HuH-7 (cell line): ENCODE measurements around the gene TPBGL.

Experiments used
- DNase-seq: peaks from one replicate; pipeline ENCODE4 v3.0.0; 2011; ENCODE audit warnings: low spot score

Gene TPBGL, protein sequence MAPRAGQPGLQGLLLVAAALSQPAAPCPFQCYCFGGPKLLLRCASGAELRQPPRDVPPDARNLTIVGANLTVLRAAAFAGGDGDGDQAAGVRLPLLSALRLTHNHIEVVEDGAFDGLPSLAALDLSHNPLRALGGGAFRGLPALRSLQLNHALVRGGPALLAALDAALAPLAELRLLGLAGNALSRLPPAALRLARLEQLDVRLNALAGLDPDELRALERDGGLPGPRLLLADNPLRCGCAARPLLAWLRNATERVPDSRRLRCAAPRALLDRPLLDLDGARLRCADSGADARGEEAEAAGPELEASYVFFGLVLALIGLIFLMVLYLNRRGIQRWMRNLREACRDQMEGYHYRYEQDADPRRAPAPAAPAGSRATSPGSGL

DNA sequence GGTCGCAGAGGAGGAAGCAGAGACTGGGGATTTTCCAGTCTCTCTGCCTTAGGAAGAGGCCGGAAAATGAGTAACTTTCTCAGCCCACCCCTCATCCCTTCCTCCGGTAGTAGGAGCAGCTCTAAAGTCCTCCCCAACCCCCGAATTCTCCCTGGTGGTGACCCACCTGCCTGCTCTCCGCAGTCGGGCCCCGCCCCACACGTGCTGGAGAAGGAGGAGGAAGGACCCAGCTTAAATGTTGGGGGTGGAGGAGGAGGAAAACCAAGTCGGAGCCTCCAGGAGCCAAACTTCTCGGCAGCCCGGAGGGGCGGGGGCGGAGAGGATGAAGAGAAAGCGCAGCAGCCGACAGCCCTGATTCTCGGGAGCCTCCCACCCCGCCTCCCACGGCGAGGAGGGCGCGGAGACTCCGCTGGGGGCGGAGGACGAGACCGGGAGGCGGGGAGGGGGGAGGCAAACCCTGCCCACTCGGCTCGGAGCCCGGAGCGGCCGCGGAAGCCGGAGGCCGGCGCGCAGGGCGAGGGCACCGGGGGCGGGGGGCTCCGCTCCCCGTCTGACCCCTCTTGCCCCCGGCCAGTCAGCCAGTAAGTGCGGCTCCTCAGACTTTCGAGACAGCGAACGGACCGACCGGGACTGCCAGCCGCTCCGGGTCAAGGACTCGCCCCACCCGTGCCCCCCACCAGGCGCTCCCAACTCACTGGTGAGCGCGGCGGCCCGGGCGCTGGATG, at the start of gene TPBGL:
Gene TPBGL (plus strand): TSS at position 464 of the 725 bp plus-strand sequence. CDS start 276 bp downstream, outside the sequence.
- peak; percentile 22 for DNase-seq

DNA sequence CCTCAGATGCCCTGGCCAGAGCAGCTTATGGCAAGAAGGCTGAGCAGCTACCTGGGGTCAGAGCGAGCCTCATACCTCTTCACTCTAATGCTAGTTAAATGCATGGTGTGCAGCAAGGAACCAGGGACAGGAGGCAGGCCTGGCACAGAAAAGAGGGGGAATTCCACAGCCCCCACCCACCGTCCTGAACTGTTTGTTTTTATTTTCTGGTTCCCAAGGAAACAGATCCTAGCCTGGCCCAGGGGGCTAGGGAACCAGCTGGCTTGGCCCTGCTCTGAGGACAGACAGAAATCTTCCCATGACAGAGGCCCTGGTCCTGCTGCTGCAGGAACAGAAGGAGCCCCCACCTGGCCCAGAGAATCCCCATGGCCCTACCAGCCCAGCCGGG, 49.2 kb upstream of the TPBGL start:
- DNase-seq, result no peak

DNA sequence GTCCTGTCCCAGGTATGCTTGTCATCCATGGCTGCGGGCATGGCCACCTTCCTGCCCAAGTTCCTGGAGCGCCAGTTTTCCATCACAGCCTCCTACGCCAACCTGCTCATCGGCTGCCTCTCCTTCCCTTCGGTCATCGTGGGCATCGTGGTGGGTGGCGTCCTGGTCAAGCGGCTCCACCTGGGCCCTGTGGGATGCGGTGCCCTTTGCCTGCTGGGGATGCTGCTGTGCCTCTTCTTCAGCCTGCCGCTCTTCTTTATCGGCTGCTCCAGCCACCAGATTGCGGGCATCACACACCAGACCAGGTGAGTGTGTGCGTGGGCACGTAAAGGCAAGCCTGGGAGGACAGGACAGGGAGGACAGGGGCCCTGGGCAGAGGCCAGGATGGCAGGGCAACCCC, 47.3 kb upstream of the TPBGL start:
- DNase-seq, result no peak

DNA sequence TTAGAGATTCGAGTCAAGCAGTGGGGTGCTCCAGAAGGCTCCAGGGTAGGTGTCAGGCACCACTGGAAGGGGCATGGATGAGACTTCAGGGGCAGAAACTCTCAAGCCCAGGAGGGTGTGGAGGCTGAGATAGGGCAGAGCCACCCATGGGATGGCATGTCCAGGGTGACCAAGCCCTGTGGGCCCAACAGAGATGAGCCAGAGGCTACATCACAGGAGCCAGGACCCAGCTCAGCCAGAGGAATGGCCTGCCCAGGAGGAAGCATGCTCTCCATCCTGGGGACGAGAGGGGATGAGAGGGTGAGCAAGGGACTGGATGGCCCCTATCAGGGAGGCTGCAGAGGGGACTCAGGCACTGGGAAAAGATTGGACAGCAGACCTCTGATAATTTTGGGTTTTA, 46.9 kb upstream of the TPBGL start:
- DNase-seq, result no peak

DNA sequence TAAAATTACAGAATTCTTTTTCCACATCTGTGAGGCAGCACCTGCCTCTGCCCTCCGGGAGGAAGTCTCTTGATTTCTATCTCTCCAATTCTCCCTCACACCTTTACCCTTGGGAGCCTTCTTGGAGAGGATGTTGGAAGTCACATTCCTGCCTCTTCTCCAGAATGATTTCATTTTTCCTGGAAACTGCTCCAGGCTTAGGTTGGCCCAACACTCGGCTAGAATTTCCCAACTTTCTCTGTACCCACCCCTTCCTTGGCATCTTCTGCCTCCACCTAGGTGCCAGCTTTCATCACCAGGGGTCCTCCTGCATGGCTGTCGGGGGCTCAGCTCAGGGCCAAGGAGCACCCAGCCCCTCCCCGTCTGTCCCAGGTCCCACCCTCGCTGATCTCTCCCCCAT, 46.4 kb upstream of the TPBGL start:
- no peak for DNase-seq

DNA sequence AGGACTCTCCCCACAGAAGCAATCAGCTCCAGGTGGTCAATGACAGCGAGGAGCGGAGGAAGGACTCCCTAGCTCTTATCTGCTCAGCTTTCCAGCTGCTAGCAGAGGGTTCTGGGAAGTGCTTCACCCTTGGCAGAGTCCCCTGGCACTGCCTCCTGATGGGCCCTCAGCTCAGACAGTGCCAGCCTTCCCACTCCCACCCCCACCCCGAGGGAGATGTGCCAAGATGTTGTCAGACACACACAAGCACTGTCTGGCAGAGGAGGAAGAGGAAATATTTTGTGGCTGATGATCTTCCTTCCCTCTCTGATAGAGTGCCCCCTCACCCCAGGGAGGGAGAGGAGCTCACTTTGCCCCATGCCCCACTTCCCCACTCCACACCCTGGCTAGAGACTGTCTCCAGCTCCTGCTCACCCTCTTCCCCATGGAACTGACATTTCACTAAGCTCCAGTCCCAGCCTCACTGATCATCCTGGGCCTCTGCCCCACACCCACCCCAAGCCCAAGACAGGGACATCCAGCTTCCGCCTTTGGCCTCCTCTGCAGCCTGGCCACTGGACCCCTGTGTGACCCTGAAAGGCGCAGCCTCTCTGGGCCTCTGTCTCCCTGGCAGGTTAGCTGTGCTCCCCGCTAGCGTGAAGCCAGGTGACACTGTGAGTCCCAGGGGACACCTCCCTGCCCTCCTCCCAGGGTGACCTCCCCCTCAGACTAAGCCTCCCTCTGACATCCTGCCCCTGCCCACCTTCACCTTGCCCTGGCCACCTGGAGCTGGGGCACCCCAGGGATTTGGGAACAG, 45.2 kb upstream of the TPBGL start:
- DNase-seq, result no peak

DNA sequence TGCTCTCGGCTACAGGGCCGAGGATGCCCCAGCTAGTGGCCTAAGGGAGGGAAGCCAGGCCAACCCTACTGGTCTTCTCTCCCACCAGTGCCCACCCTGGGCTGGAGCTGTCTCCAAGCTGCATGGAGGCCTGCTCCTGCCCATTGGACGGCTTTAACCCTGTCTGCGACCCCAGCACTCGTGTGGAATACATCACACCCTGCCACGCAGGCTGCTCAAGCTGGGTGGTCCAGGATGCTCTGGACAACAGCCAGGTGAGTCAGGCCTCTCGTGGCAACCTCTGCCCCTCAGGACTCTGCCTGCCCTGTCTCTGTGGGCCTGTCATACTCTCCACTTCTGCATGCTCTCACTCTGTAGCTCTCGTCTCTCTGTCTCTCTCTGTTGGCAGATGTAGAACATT, 44.1 kb upstream of the TPBGL start:
- no peak for DNase-seq

DNA sequence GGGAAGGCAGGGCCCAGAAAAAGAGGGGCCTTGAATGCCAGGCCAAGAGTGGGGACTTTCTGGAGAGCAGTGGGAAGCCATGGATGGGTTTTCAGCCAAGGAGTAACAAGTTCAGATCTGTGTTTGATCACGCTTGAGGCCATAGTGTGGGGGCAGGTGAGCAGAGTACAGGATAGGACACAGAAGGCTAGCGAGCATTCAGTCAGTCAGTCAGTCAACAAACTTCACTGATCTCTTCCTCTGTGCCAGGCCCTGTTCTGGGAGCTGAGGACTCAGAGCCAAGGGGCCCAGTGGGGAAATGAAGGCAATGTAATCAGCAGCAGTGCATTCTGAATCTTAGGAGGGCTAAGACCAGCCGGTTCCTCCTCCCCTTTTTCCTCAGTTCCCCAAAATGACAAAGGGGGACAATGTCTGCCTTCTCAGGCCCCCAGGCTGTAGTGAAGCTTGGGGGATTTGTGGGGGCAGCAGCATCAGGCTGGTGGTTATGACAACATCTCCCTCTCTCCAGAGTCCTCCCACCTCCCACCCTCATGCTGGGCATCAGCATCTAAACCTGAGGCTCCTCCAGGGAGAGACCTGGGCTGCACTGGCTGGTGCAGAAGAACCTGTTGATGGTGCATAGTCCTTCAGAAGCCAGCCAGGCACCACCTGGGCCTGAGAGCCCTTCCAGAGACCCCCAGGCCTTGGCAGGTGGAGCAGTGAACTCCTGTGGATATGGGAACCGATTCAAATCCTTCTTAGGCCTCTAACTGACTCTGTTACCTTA, 42.9 kb upstream of the TPBGL start:
- no peak for DNase-seq

DNA sequence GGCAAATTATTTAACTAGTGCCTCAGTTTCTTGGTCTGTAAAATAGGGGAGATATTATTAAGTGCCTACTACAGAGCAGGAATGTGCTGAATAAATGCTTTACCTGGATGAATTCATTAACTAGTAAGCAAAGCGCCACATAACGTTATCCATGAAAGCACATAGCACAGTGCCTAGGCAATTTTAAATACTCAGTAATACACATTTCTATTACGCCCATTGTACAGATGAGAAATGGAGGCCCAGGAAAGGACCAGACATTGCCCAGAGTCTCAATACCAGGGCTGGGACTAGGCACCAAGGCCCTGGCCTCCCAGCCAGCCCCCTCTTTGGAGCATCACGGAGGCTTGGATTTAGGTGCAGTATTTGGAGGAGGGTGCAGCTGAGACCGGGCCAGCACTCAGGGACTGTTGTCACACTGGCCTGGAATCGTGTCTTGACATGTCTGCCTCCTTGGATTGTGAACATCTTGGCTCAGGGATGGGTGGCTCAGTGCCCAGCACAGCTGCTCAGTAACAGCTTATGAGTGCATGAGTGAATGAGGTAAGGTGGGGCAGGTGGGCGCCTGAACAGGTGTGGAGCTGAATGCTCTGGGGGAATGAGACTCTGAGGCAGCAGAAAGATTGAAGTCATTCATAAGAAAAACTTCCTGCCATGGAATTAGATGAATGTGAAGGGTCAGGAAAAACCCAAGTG, 42.1 kb upstream of the TPBGL start:
- no peak for DNase-seq

DNA sequence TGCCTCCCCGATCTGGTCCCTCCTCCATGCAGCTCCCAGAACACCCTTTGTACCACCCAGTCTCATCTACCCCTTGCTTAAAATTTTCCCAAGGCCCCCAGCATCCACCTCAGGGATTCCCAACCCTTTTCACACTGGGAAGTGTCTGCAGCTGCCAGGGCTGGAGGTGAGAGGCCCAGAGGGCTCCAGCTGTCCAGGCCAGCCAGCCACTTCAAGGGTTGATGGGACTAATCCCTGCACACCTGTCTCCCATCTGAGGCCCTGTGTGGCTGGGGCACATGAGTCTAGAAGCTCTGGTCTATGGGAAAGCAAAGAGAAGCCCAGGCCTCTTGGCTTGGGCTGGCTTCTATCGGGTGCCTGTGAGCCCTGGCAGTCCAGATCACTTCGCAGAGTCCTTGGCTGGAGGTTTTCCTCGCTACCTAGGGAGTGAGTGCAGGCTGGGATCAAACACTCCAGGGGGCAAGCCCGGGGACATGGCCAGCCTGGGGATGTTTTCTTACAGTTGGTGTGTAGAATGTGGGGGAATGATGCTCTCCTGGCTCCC, 41.1 kb upstream of the TPBGL start:
- DNase-seq, result no peak

DNA sequence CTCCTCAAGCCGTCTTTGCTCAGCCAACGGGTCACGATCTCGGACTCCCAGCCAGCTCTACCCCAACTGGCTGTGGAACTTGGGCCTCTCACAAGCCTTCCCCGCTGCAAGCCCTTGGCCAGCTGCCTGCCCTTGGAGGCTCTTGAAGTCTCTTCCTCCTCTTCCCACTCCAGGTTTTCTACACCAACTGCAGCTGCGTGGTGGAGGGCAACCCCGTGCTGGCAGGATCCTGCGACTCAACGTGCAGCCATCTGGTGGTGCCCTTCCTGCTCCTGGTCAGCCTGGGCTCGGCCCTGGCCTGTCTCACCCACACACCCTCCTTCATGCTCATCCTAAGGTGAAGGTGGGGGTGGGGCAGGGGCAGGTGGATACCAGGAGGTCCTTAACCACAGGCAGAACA, 40.5 kb upstream of the TPBGL start:
- DNase-seq, result no peak

DNA sequence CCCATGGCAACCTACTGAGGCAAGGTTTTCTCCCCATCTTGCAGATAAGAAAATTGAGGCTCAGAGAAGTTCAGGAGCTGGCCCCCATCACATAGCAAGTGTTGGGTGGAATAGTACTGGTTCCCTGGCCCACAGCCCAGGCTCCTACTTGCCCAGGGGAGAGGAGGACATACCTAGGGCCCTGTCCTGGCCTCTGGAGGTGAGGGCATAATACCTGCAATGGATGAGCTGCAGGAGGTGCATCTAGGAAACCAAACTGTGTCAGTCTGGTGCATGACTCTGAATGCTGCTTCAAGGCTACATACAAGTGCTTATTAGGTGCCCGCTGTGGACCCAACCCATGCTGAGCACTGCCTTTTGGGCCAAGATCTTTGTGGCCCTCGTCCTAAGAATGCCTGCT, 40.0 kb upstream of the TPBGL start:
- DNase-seq, result no peak

DNA sequence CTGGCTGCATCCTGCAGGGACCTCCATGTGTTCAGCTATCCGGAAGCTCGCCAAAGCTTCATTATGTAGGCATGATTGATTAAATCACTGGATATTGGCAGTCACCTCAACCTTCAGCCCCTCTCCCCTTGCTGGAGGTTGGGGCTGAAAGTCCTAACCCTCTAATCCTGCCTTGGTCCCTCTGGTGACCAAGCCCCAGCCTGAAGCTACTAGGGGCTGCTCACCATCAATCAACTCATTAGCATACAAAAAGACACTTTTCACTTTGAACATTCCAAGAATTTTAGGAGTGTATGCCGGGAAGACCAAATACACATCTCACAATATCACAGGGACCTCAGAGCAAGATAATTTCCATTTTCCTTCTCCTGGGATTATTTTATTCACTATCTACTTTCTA, 38.8 kb upstream of the TPBGL start:
- no peak for DNase-seq

DNA sequence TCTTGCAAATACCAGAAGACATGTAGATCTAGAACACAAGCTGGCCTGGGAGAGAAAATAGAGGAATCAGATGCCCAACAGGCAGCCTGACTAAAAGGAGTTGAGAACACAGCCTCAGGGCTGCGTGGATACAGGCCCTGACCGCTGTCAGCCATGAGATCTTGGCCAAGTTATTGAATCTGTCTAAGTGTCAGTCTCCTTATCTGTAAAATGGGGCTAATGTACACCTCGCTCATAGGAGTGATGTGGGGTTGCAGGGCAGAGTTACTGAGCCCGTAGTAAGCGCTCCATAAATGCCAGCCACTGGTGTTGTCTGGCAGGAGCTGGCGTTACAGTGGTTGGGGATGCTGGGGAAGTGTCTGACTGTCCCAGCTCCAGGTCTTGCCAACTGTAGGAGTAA, 38.4 kb upstream of the TPBGL start:
- DNase-seq, result no peak

DNA sequence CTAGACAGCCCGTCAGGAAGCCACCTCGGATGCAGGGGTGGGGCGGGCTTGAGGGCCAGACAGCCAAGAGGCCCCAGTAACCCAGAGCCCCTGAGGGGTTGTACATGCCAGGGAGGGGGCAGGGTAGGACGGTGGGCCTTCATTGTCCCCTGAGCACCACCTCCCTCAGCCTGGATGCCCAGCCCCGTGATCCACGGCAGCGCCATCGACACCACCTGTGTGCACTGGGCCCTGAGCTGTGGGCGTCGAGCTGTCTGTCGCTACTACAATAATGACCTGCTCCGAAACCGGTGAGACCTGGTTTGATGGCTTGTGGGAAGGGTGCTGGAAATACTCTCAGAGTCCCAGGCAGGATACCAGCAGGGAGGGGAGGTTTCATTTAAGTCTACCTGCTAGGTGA, 37.4 kb upstream of the TPBGL start:
- DNase-seq, result no peak

DNA sequence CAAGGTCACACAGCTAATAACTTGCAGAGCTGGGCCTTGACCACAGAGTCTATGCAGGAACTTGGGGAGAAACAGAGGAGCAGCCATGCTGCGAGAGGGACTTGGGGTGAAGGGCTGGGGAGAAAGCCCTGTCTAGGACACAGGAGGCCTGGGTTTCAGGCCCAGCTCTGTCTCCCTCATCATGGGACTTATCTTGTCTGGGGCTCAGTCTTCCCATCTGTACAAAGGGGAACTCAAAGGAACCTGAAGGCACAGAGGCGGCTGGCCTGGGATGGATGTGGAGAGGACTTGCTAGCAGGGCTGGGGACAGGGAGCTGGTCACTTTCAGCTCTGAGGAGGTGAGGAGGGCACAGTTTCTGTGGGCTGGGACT, 36.9 kb upstream of the TPBGL start:
- no peak for DNase-seq

DNA sequence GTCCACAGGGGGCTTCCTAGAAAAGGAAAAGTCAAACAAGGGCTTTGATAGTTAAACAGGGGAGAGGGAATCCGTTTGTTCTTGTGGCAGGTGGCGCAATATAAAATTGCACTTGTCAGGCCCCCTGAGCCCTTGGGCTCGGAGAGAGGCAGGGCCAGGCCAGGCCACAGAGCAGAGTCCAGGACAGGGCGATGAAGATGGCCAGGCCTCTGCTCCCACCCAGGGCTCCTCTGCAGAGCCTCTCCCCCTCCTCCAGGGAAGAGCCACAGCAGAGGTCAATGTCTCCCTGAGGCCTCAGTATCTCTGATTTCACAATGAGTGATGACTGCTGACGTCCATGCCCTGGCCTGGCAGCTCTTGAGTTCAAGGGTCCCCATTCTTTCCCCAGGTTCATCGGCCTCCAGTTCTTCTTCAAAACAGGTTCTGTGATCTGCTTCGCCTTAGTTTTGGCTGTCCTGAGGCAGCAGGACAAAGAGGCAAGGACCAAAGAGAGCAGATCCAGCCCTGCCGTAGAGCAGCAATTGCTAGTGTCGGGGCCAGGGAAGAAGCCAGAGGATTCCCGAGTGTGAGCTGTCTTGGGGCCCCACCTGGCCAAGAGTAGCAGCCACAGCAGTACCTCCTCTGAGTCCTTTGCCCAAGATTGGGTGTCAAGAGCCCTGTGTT, 36.4 kb upstream of the TPBGL start:
- peak; percentile 37 for DNase-seq

DNA sequence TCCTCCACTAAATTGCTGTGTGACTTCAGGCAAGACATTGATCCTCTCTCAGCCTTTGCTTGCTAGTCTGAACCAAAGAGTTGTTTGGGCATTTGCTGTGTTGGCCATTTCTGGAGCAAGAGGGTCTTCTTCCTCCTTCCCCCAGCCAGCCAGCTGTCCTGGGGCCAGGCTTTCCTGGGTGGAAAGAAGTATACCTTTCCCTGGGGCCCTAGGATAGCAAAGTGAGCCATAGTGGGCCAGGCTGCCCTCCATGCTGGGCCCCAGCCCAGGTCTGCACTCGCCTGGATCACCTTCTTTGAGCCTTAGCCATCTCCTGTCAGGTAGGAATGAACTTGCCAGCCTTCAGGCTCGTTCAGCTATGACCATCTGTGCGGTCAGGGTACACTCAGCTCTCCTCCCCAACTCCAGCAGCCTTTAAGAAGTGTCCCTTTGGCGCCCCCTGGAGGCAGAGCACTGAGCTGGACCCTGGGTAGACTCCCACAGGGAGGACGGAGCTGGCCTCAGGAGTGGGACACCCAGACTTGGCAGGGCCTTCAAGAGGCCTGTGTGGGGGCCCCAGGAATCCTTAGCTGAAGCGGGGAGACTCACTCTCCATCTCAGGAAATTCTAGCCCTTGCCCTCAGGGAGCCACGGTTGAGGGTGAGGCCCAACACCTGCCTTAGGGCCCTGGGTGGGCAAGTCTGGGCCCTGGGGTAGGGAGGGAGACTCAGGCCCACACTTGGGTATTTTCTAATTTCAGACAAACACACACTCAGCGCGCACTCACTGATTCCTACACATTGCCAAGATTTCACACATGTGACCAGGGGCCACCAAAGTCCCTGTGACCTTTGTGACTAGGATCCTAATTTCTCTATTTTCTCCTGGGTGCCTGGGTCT, 35.6 kb upstream of the TPBGL start:
- peak; percentile 85 for DNase-seq

DNA sequence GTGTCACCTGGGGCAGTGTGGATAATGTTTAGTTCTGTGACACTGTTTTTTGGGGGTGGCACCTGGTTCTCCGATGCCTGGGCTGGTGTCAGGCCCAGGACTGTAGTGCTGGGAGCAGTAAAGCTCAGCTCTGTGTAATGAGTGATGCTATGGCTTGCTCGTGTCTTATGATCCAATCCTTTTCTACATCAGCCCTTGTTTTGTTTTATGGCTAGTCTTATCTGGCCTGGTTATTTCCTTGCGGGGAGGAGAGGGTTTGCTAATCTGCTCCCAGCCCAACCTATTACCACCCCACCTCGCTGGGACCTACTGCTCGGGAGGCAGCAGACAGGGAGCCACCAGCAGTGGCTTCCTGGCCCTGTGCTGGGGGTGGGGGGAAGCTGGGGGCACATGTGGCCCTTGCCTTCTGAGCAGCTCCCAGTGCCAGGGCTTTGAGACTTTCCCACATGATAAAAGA, 35.0 kb upstream of the TPBGL start:
- peak; percentile 15 for DNase-seq

DNA sequence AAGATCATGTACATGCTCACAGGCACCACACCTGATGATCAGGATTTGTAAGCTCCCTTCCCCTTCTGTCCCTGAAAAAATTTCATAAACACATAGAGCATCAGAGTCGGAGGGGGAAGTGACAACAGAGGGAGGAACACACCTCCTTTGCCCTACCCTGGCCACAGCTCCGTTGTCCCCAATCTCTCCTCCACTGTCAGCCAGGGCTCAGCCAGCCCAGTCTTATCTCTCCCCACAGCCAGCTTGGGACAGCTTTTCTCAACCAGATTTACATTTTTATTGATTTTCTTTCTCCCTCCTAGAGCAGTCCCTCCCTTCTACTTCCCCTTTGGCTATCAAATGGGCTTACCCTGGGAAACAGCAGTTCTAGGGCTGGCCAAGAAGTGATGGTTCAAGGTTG, 32.1 kb upstream of the TPBGL start:
- DNase-seq, result no peak
